H9 (cell line): ENCODE data around the gene SCYL3. TPM values are rescaled to one million over a fixed set of nuclear protein-coding genes. Genes with fewer than 3 reads are reported as not detected.

ENCODE experiments used
- DNase-seq: peaks from one replicate; pipeline ENCODE4 v3.0.0-alpha.2; 2017
- H2AFZ ChIP-seq: one replicate; pipeline ENCODE4 v1.6.1; 2013; ENCODE audit warnings: mild to moderate bottlenecking, low read length, control low read depth, moderate library complexity
- H2AK5ac ChIP-seq: 2 replicates; pipeline ENCODE4 v1.6.1; 2013; ENCODE audit warnings: low read length, control low read depth, mixed read lengths; ENCODE audit not compliant: insufficient read length
- H2BK120ac ChIP-seq: one replicate; pipeline ENCODE4 v1.6.1; 2013; ENCODE audit warnings: low read depth, mild to moderate bottlenecking, low read length, control low read depth, inconsistent platforms; ENCODE audit not compliant: poor library complexity, severe bottlenecking
- H2BK12ac ChIP-seq: 2 replicates; pipeline ENCODE4 v1.6.1; 2013; ENCODE audit warnings: low read length, control low read depth, mixed read lengths, low read depth; ENCODE audit not compliant: insufficient read length
- H2BK15ac ChIP-seq: 2 replicates; pipeline ENCODE4 v1.6.1; 2013; ENCODE audit warnings: low read depth, low read length, control low read depth
- H2BK20ac ChIP-seq: one replicate; pipeline ENCODE4 v1.6.1; 2013; ENCODE audit warnings: low read depth, mild to moderate bottlenecking, low read length, control low read depth, inconsistent platforms; ENCODE audit not compliant: poor library complexity, severe bottlenecking
- H2BK5ac ChIP-seq: 2 replicates; pipeline ENCODE4 v1.6.1; 2013; ENCODE audit warnings: low read length, control low read depth, mixed read lengths; ENCODE audit not compliant: insufficient read length
- H3K14ac ChIP-seq: 2 replicates; pipeline ENCODE4 v1.6.1; 2013; ENCODE audit warnings: low read length, control low read depth; ENCODE audit not compliant: insufficient read depth
- H3K18ac ChIP-seq: 2 replicates; pipeline ENCODE4 v1.6.1; 2013; ENCODE audit warnings: low read depth, mild to moderate bottlenecking, mixed read lengths, low read length, control low read depth; ENCODE audit not compliant: insufficient read length
- H3K23ac ChIP-seq: 2 replicates; pipeline ENCODE4 v1.6.1; 2013; ENCODE audit warnings: low read length, control low read depth, mixed read lengths, low read depth; ENCODE audit not compliant: insufficient read length
- H3K23me2 ChIP-seq: 2 replicates; pipeline ENCODE4 v1.6.1; 2013; ENCODE audit warnings: low read depth, mild to moderate bottlenecking, mixed read lengths, low read length, control low read depth; ENCODE audit not compliant: insufficient read length, poor library complexity, severe bottlenecking
- H3K27ac ChIP-seq: 2 replicates; pipeline ENCODE4 v1.5.1; 2013; ENCODE audit warnings: low read length, control low read depth, mixed read lengths, low read depth; ENCODE audit not compliant: insufficient read length
- H3K27me3 ChIP-seq: 2 replicates; pipeline ENCODE4 v1.6.1; 2013; ENCODE audit warnings: low read length, control low read depth, inconsistent platforms; ENCODE audit not compliant: insufficient read depth
- H3K4ac ChIP-seq: 2 replicates; pipeline ENCODE4 v1.6.1; 2013; ENCODE audit warnings: low read depth, mild to moderate bottlenecking, control low read depth, inconsistent platforms, low read length, moderate library complexity
- H3K4me1 ChIP-seq: 2 replicates; pipeline ENCODE4 v1.6.1; 2013; ENCODE audit warnings: low read length, control low read depth, inconsistent platforms; ENCODE audit not compliant: insufficient read depth
- H3K4me2 ChIP-seq: 2 replicates; pipeline ENCODE4 v1.6.1; 2013; ENCODE audit warnings: low read length, control low read depth, mixed read lengths; ENCODE audit not compliant: insufficient read length, insufficient read depth
- H3K56ac ChIP-seq: 2 replicates; pipeline ENCODE4 v1.6.1; 2013; ENCODE audit warnings: low read depth, mild to moderate bottlenecking, mixed read lengths, low read length, control low read depth; ENCODE audit not compliant: insufficient read length
- H3K79me1 ChIP-seq: 2 replicates; pipeline ENCODE4 v1.6.1; 2013; ENCODE audit warnings: low read depth, mild to moderate bottlenecking, moderate library complexity, low read length, control low read depth, inconsistent platforms; ENCODE audit not compliant: insufficient read depth, poor library complexity, severe bottlenecking
- H3K79me2 ChIP-seq: 2 replicates; pipeline ENCODE4 v1.6.1; 2013; ENCODE audit warnings: low read length, control low read depth, inconsistent platforms; ENCODE audit not compliant: insufficient read depth
- H3K9ac ChIP-seq: 2 replicates; pipeline ENCODE4 v1.6.1; 2013; ENCODE audit warnings: low read length, control low read depth, mixed read lengths; ENCODE audit not compliant: insufficient read length; ENCODE audit errors: extremely low read depth
- H3K9me3 ChIP-seq: one replicate; pipeline ENCODE4 v1.6.1; 2013; ENCODE audit warnings: low read depth, low read length, inconsistent platforms; ENCODE audit not compliant: control insufficient read depth
- H3T11ph ChIP-seq: one replicate; pipeline ENCODE4 v1.6.1; 2013; ENCODE audit warnings: mild to moderate bottlenecking, low read length, control low read depth, inconsistent platforms
- H4K20me1 ChIP-seq: one replicate; pipeline ENCODE4 v1.6.1; 2013; ENCODE audit not compliant: control insufficient read depth, insufficient read length, insufficient read depth
- H4K5ac ChIP-seq: 2 replicates; pipeline ENCODE4 v1.6.1; 2013; ENCODE audit warnings: low read depth, mild to moderate bottlenecking, mixed read lengths, low read length, control low read depth; ENCODE audit not compliant: insufficient read length
- H4K8ac ChIP-seq: replicated peaks from 2 replicates; pipeline ENCODE4 v1.6.1; 2013; ENCODE audit warnings: low read length, control low read depth, mixed read lengths, low read depth; ENCODE audit not compliant: insufficient read length
- H4K91ac ChIP-seq: 2 replicates; pipeline ENCODE4 v1.6.1; 2013; ENCODE audit warnings: low read depth, mild to moderate bottlenecking, moderate library complexity, mixed read lengths, low read length, control low read depth; ENCODE audit not compliant: insufficient read length
- H3K27ac Mint-ChIP-seq, 3 experiments: 2 replicates in 2 of 3; 3 replicates in 1 of 3; pipeline ENCODE4 v1.8.0; 2020 to 2021; ENCODE audit warnings: mixed read lengths in 3 of 3, mild to moderate bottlenecking in 1 of 3, moderate library complexity in 1 of 3
- H3K27me3 Mint-ChIP-seq: 2 replicates; pipeline ENCODE4 v1.8.0; 2021; ENCODE audit warnings: low read depth, mild to moderate bottlenecking, moderate library complexity, mixed read lengths
- H3K36me3 Mint-ChIP-seq, 3 experiments: 2 replicates in 2 of 3; 3 replicates in 1 of 3; pipeline ENCODE4 v1.8.0; 2020 to 2021; ENCODE audit warnings: low read depth in 3 of 3, mixed read lengths in 3 of 3; ENCODE audit not compliant: insufficient read depth in 1 of 3
- H3K4me1 Mint-ChIP-seq, 2 experiments: 2 replicates each; pipeline ENCODE4 v1.8.0; 2020; ENCODE audit warnings: mixed read lengths in 2 of 2
- H3K4me3 Mint-ChIP-seq, 2 experiments: 2 replicates in 1 of 2; 3 replicates in 1 of 2; pipeline ENCODE4 v1.8.0; 2020 to 2021; ENCODE audit warnings: mild to moderate bottlenecking in 2 of 2, mixed read lengths in 2 of 2, moderate library complexity in 1 of 2
- H3K9me3 Mint-ChIP-seq, 2 experiments: 2 replicates in 1 of 2; 3 replicates in 1 of 2; pipeline ENCODE4 v1.8.0; 2020; ENCODE audit warnings: mild to moderate bottlenecking in 2 of 2, mixed read lengths in 2 of 2, moderate library complexity in 1 of 2
- WGBS: extraction: QIAGEN DNeasy Blood & Tissue Kit; methylation state at CpG from one replicate; pipeline ENCODE4 v1.1.7; 2013; ENCODE audit warnings: missing lambda C conversion rate, low lambda C conversion rate, mixed read lengths; ENCODE audit not compliant: insufficient read length; ENCODE audit errors: extremely low coverage; 5-methylcytosine and 5-hydroxymethylcytosine counted together
- total RNA-seq: library from RNA; stranded (reverse); gene quantifications from 2 replicates; pipeline ENCODE4 v1.2.1, GENCODE V29; 2021
- TF ChIP-seq, protein P1 (sequence below): fragments of 200-600 bp; sonication (generic); conservative IDR thresholded peaks from 3 replicates; pipeline ENCODE4 v1.8.0; 2021; ENCODE audit warnings: antibody characterized with exemption, mild to moderate bottlenecking

The SCYL3 gene
- total RNA-seq, 1 experiment from 2014 or later = 3.9 TPM

DNA sequence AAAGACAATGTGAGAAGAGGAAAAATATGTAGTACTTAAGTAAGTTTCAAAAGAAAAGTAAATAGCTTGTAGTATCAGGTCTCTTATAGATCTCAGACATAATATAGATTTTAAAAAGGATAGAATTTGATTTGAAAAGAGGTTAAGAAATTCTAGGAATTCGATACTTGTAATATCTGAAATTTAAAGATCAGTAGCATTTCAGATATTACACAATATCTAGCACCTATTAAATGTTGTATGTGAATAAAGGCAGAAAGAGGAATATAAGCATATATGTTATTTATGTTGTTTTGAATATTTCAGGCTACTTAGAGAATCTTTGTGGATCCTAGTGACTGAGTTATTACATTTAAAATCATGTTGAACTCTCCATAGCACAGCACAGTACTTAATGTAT, 64.0 kb downstream of the SCYL3 start:
- no peak overlapping the region for H2AFZ ChIP-seq
- no peaks in the 10 kb centered on the region for H3K4me1 Mint-ChIP-seq
- no peak overlapping the region for H3K23ac ChIP-seq
- no peak overlapping the region for H3K9ac ChIP-seq
- H3K4ac ChIP-seq = no peak overlapping the region
- H3K9me3 ChIP-seq = no peaks in the 10 kb centered on the region
- H3K27me3 ChIP-seq = no peaks in the 10 kb centered on the region
- H3K27me3 Mint-ChIP-seq = no peaks in the 10 kb centered on the region
- H3K14ac ChIP-seq = no peak overlapping the region
- no peak overlapping the region for H4K91ac ChIP-seq
- no peak overlapping the region for H2BK5ac ChIP-seq
- no peak overlapping the region for H3T11ph ChIP-seq
- no peaks in the 10 kb centered on the region for H3K9me3 Mint-ChIP-seq
- no peak overlapping the region for H4K5ac ChIP-seq
- no peak overlapping the region for H3K27ac Mint-ChIP-seq
- H3K4me1 ChIP-seq = no peaks in the 10 kb centered on the region
- H3K27ac ChIP-seq = no peak overlapping the region
- H3K79me2 ChIP-seq = no peaks in the 10 kb centered on the region
- H2BK12ac ChIP-seq = no peak overlapping the region
- H3K4me3 Mint-ChIP-seq = no peak overlapping the region
- H4K20me1 ChIP-seq = no peaks in the 10 kb centered on the region
- H3K79me1 ChIP-seq = no peaks in the 10 kb centered on the region
- H2BK15ac ChIP-seq = no peak overlapping the region
- H4K8ac ChIP-seq = no peak overlapping the region
- no peak overlapping the region for H2BK20ac ChIP-seq
- WGBS = no CpG with 5 or more reads among the region's 1 CpG
- DNase-seq = no peak
- TF ChIP-seq, protein P1, sequence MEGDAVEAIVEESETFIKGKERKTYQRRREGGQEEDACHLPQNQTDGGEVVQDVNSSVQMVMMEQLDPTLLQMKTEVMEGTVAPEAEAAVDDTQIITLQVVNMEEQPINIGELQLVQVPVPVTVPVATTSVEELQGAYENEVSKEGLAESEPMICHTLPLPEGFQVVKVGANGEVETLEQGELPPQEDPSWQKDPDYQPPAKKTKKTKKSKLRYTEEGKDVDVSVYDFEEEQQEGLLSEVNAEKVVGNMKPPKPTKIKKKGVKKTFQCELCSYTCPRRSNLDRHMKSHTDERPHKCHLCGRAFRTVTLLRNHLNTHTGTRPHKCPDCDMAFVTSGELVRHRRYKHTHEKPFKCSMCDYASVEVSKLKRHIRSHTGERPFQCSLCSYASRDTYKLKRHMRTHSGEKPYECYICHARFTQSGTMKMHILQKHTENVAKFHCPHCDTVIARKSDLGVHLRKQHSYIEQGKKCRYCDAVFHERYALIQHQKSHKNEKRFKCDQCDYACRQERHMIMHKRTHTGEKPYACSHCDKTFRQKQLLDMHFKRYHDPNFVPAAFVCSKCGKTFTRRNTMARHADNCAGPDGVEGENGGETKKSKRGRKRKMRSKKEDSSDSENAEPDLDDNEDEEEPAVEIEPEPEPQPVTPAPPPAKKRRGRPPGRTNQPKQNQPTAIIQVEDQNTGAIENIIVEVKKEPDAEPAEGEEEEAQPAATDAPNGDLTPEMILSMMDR = no peak
- H3K23me2 ChIP-seq = no peaks in the 10 kb centered on the region
- H3K4me2 ChIP-seq = no peak overlapping the region
- no peak overlapping the region for H3K56ac ChIP-seq
- no peak overlapping the region for H2BK120ac ChIP-seq
- H3K18ac ChIP-seq = no peak overlapping the region
- H2AK5ac ChIP-seq = no peak overlapping the region
- H3K36me3 Mint-ChIP-seq = peaks cover 14 to 57% (median 51%) of the 10 kb centered on the region in 3 experiments
